ENCODE measurements around the gene ZFYVE28. TPM values are rescaled to one million over a fixed set of nuclear protein-coding genes. Genes with fewer than 3 reads are reported as not detected.

ZFYVE28 gene
- total and polyA plus RNA-seq, 2 donors from 2014 or later: 8.0 to 18.9 TPM

DNA sequence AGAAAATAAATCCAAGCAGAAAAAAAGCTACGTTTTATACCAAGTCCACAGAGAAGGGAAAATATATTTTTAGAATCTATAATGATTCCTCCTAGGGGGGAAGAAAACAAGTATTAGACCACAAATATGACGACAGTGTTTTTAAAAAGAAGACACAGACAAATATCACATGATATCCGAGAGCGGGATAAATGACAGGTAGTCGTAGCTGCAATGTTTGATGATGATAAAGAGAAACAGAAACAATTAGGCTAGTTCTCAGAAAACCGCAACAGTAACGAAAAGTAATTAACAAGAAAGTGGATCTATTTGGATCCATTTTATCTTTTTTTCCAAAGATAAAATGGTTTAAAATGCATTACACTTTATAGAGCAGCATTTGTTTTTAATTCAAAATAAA is 177.4 kb downstream of the ZFYVE28 start:
- DNase-seq (no peak), FAIRE-seq (no peak)
- H3K4me1 ChIP-seq (ENCODE audit: control insufficient read depth in 2 of 3, insufficient read depth in 2 of 3, low read depth in 1 of 3, low read length in 3 of 3): peaks cover 4 to 23% (median 18%) of the 10 kb centered on the region in 3 donors
- peak overlapping the region; percentile 72 to 92 (median 91) for H3K4me3 ChIP-seq (ENCODE audit: low read length in 3 of 3)
- H3K27ac ChIP-seq (ENCODE audit: low read depth in 2 of 2, low read length in 2 of 2): no peak overlapping the region
- H3K27me3 ChIP-seq (ENCODE audit: control insufficient read depth, insufficient read depth, low read length): no peaks in the 10 kb centered on the region
- TF ChIP-seq, protein P1, sequence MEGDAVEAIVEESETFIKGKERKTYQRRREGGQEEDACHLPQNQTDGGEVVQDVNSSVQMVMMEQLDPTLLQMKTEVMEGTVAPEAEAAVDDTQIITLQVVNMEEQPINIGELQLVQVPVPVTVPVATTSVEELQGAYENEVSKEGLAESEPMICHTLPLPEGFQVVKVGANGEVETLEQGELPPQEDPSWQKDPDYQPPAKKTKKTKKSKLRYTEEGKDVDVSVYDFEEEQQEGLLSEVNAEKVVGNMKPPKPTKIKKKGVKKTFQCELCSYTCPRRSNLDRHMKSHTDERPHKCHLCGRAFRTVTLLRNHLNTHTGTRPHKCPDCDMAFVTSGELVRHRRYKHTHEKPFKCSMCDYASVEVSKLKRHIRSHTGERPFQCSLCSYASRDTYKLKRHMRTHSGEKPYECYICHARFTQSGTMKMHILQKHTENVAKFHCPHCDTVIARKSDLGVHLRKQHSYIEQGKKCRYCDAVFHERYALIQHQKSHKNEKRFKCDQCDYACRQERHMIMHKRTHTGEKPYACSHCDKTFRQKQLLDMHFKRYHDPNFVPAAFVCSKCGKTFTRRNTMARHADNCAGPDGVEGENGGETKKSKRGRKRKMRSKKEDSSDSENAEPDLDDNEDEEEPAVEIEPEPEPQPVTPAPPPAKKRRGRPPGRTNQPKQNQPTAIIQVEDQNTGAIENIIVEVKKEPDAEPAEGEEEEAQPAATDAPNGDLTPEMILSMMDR (IDR thresholded peaks at IDR 0.05; ENCODE audit: borderline replicate concordance, extremely low read depth, insufficient read depth): no peak
- intact Hi-C loops (cut with DNase I): no loop called here
- peaks cover 0 to 2% (median 0%) of the 10 kb centered on the region in 3 donors for H3K36me3 ChIP-seq (ENCODE audit: control insufficient read depth in 2 of 3, insufficient read depth in 3 of 3, low read length in 3 of 3)
- H3K9ac ChIP-seq (ENCODE audit: low read length in 3 of 3): peak overlapping the region; percentile 59 to 87 (median 68)
- H3K9me3 ChIP-seq (ENCODE audit: control insufficient read depth in 2 of 3, insufficient read depth in 1 of 3, low read length in 3 of 3): no peaks in the 10 kb centered on the region

DNA sequence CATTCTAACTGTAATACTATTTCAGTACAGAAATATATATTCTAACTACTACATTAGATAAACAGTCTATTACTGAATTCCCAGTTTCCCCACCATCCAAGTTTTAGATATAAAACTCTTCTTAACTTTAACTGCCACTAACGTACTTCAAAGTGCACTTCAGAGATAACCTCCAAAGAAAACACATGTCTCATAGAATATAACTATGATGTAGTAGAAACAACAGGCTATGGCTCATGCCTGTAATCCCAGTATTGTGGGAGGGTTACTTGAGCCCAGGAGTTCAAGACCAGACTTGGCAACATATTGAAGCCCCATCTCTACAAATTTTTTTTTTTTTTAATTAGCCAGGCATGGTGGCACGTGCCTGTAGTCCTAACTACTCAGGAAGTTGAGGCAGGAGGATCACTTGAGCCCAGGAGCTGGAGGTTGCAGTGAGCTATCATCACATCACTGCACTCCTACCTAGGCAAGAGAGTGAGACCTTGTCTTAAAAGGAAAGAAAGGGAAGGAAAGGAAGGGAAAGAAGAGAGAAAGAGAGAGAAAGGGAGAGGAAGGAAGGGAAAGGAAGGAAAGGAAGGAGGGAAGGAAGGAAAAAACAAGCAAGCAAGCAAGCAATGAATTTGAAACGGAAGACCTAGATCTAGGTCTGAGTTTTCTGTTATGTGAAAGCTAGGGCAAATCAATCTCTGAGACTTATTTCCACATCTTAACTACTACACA is 181.3 kb downstream of the ZFYVE28 start:
- Histone ChIP-seq H3K27ac (ENCODE audit: low read depth in 2 of 2, low read length in 2 of 2) (no peak overlapping the region), H3K4me1 (ENCODE audit: control insufficient read depth in 2 of 3, insufficient read depth in 2 of 3, low read depth in 1 of 3, low read length in 3 of 3) (peaks cover 0 to 14% (median 6%) of the 10 kb centered on the region in 3 donors), H3K9me3 (ENCODE audit: control insufficient read depth in 2 of 3, insufficient read depth in 1 of 3, low read length in 3 of 3) (no peaks in the 10 kb centered on the region), H3K4me3 (ENCODE audit: low read length in 3 of 3) (no peak overlapping the region), H3K36me3 (ENCODE audit: control insufficient read depth in 2 of 3, insufficient read depth in 3 of 3, low read length in 3 of 3) (peaks cover 2 to 11% (median 2%) of the 10 kb centered on the region in 3 donors), H3K27me3 (ENCODE audit: control insufficient read depth, insufficient read depth, low read length) (no peaks in the 10 kb centered on the region), H3K9ac (ENCODE audit: low read length in 3 of 3) (no peak overlapping the region)
- FAIRE-seq (no peak), DNase-seq (no peak)
- intact Hi-C loops (cut with DNase I): no loop called here
- TF ChIP-seq, protein P1 (IDR thresholded peaks at IDR 0.05; ENCODE audit: borderline replicate concordance, extremely low read depth, insufficient read depth): no peak

DNA sequence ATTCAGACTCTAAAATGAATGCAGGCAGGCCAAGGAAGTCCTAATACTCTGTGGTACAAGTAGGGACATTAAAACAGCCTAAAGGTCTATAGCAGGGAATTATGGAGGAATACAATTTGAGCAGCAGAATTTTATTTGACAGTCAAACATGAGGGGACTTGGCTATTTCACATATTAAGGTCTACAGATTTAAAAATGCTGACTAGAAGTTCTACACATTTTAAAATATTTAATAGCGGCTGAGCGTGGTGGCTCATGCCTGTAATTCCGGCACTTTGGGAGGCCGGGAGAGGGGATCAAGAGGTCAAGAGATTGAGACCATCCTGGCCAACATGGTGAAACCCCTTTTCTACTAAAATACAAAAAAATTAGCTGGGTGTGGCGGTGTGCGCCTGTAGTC is 187.4 kb downstream of the ZFYVE28 start:
- intact Hi-C loops (cut with DNase I): no loop called here
- H3K27ac ChIP-seq (ENCODE audit: low read depth in 2 of 2, low read length in 2 of 2): no peak overlapping the region
- no peaks in the 10 kb centered on the region for H3K4me1 ChIP-seq (ENCODE audit: control insufficient read depth in 2 of 3, insufficient read depth in 2 of 3, low read depth in 1 of 3, low read length in 3 of 3)
- peaks cover under 1 to 11% (median 2%) of the 10 kb centered on the region in 3 donors for H3K36me3 ChIP-seq (ENCODE audit: control insufficient read depth in 2 of 3, insufficient read depth in 3 of 3, low read length in 3 of 3)
- H3K9me3 ChIP-seq (ENCODE audit: control insufficient read depth in 2 of 3, insufficient read depth in 1 of 3, low read length in 3 of 3): no peaks in the 10 kb centered on the region
- no peak for FAIRE-seq
- DNase-seq: no peak
- H3K9ac ChIP-seq (ENCODE audit: low read length in 3 of 3): no peak overlapping the region
- no peaks in the 10 kb centered on the region for H3K27me3 ChIP-seq (ENCODE audit: control insufficient read depth, insufficient read depth, low read length)
- TF ChIP-seq, protein P1 (IDR thresholded peaks at IDR 0.05; ENCODE audit: borderline replicate concordance, extremely low read depth, insufficient read depth): no peak
- no peak overlapping the region for H3K4me3 ChIP-seq (ENCODE audit: low read length in 3 of 3)
